ENCODE results near the gene PAIP2B.

PAIP2B gene

DNA sequence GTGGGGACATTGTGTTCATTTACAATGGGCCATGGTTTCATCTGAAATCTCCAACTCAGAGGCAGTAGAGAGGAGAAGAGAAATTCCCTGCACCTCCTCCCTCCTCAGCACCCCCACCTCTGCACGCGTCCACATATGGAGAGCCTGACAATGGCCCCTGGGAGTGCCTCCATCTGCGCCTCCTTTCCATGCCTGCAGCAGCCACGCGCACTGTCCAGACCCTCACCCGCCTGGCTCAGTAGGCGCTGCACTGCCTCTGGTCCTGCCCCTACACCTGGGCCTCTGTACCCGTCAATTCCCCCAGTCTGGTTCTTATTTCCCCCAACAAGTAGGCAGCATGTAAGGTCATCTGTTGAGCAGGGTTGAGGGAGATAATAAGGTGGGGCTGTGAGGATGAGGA is 72.6 kb downstream of the PAIP2B start:
- Histone ChIP-seq H3K4me2 (no peak overlapping the region), H3K27me3 (ENCODE audit: insufficient read depth, low read depth) (no peaks in the 10 kb centered on the region), H3K36me3 (ENCODE audit: insufficient read depth) (peaks cover 1% of the 10 kb centered on the region; the same call in 1 of the 2 replicates), H3K9ac (no peak overlapping the region), H3K4me3 (IDR thresholded peaks at IDR 0.05; ENCODE audit: insufficient read depth, low read depth, low read length) (no peak overlapping the region), H3K27ac (no peak overlapping the region), H3K79me2 (ENCODE audit: insufficient read depth, low read depth) (no peaks in the 10 kb centered on the region), H3K4me1 (ENCODE audit: low read depth, poor library complexity, severe bottlenecking) (peaks cover 10% of the 10 kb centered on the region), H4K20me1 (ENCODE audit: insufficient read depth) (no peaks in the 10 kb centered on the region), H2AFZ (ENCODE audit: low read depth) (no peak overlapping the region)
- TF ChIP-seq, protein P1, sequence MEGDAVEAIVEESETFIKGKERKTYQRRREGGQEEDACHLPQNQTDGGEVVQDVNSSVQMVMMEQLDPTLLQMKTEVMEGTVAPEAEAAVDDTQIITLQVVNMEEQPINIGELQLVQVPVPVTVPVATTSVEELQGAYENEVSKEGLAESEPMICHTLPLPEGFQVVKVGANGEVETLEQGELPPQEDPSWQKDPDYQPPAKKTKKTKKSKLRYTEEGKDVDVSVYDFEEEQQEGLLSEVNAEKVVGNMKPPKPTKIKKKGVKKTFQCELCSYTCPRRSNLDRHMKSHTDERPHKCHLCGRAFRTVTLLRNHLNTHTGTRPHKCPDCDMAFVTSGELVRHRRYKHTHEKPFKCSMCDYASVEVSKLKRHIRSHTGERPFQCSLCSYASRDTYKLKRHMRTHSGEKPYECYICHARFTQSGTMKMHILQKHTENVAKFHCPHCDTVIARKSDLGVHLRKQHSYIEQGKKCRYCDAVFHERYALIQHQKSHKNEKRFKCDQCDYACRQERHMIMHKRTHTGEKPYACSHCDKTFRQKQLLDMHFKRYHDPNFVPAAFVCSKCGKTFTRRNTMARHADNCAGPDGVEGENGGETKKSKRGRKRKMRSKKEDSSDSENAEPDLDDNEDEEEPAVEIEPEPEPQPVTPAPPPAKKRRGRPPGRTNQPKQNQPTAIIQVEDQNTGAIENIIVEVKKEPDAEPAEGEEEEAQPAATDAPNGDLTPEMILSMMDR (conservative IDR thresholded peaks at IDR 0.05; ENCODE audit: low read depth, low read length): no peak

DNA sequence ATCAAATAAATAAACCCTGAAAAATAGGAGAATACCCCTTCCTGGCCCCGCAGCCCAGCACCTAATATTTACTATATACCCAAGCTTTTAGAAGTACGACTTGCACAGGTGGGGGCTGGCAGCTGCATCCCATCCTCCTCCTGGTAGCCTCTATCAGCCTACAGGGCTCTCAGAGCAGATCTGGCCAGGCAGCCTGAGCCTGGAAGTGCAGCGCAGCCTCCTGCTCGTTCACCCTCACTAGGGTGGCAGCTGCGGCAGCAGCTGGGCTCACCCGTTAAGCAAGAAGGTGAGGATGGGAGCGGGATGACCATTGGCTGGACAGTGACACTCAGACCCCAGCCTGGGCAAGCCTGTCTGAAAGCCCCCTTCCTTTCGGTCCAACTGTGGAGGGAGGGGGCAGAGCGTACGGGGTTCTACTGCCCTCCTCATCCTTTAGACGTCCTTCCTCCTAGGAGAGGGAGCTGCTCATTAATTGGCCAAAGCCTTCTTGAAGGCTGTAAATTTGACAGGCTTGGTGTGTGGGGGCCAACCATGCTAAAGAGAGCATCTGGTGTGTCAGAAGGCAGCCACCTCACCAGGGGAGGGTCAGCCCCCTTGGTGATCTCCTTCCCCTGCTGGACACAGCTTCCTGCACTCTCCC is 73.2 kb downstream of the PAIP2B start:
- H3K4me1 ChIP-seq (ENCODE audit: low read depth, poor library complexity, severe bottlenecking): peaks cover 10% of the 10 kb centered on the region
- TF ChIP-seq, protein P1 (conservative IDR thresholded peaks at IDR 0.05; ENCODE audit: low read depth, low read length): no peak
- H3K4me2 ChIP-seq: no peak overlapping the region

DNA sequence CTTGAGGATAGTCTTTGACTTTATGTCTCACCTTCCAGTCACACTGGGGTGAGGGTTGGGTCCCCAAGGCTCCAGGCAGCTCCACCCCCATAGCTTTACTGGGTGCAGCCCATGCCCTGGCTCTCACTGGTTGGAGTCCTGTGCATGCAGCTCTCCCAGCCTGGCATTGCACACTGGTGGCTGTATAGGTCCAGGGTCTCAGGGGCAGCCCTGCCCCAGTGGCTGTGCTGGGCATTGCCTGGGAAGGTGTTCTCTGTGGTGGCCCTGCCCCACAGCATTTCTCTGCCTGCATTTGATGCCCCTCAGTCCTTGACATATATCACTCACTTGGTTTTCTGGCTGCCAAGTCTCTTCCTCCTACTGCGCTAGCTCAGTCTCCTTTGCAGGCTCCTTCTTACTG is 75.3 kb downstream of the PAIP2B start:
- no peaks in the 10 kb centered on the region for H4K20me1 ChIP-seq (ENCODE audit: insufficient read depth)
- no peaks in the 10 kb centered on the region for H3K27me3 ChIP-seq (ENCODE audit: insufficient read depth, low read depth)
- H3K36me3 ChIP-seq (ENCODE audit: insufficient read depth): peaks cover 6% of the 10 kb centered on the region; the same call in 1 of the 2 replicates
- TF ChIP-seq, protein P1 (conservative IDR thresholded peaks at IDR 0.05; ENCODE audit: low read depth, low read length): no peak
- no peak overlapping the region for H2AFZ ChIP-seq (ENCODE audit: low read depth)
- H3K4me3 ChIP-seq (IDR thresholded peaks at IDR 0.05; ENCODE audit: insufficient read depth, low read depth, low read length): no peak overlapping the region
- no peak overlapping the region for H3K27ac ChIP-seq
- H3K4me1 ChIP-seq (ENCODE audit: low read depth, poor library complexity, severe bottlenecking): peaks cover 3% of the 10 kb centered on the region
- H3K79me2 ChIP-seq (ENCODE audit: insufficient read depth, low read depth): no peaks in the 10 kb centered on the region
- H3K4me2 ChIP-seq: no peak overlapping the region
- H3K9ac ChIP-seq: no peak overlapping the region

More for the DNA sequence above, 73.2 kb downstream of the PAIP2B start:
- Histone ChIP-seq H2AFZ (ENCODE audit: low read depth) (no peak overlapping the region), H3K9ac (no peak overlapping the region), H4K20me1 (ENCODE audit: insufficient read depth) (no peaks in the 10 kb centered on the region), H3K36me3 (ENCODE audit: insufficient read depth) (peaks cover 6% of the 10 kb centered on the region; the same call in 1 of the 2 replicates), H3K27ac (no peak overlapping the region), H3K4me3 (IDR thresholded peaks at IDR 0.05; ENCODE audit: insufficient read depth, low read depth, low read length) (no peak overlapping the region), H3K27me3 (ENCODE audit: insufficient read depth, low read depth) (no peaks in the 10 kb centered on the region), H3K79me2 (ENCODE audit: insufficient read depth, low read depth) (no peaks in the 10 kb centered on the region)

DNA sequence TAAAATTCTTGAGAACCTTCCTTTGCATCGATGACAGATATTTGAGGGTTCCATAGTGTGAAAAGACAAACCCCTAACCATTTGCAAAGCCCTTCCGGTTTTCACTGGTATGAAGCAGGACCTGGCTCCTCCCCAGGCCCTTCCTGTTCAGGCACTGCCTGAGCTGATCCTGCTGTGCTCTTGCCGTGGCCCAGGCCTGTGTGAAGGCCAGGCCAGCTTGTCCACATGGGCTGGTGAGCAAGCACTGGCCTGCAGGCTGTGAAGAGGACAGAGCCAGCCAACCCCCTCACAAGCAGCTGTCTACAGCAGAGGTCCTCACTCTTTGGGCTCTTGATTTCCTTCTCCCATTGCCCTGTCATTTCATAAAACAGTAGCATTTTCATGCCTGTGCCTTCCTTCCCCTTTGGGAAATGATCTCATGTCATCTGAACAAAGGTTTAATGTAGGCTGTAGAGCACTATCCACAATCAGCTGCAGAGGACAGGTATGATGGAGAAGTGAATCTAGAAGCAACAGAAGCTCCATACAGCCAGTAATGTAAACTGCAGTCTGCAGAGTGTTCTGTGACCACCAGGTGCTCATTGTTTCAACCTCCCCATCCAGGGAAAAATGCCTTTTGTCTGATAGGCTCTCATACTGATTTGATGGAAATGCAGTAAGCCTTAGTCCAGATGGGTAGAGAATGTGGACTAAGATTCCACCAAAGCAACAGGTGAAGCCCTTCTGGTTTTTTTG is 76.7 kb downstream of the PAIP2B start:
- no peaks in the 10 kb centered on the region for H4K20me1 ChIP-seq (ENCODE audit: insufficient read depth)
- no peak overlapping the region for H3K4me2 ChIP-seq
- H3K4me3 ChIP-seq (IDR thresholded peaks at IDR 0.05; ENCODE audit: insufficient read depth, low read depth, low read length): no peak overlapping the region
- TF ChIP-seq, protein P1 (conservative IDR thresholded peaks at IDR 0.05; ENCODE audit: low read depth, low read length): no peak
- H3K36me3 ChIP-seq (ENCODE audit: insufficient read depth): peaks cover 6% of the 10 kb centered on the region; the same call in 1 of the 2 replicates
- H2AFZ ChIP-seq (ENCODE audit: low read depth): no peak overlapping the region
- no peaks in the 10 kb centered on the region for H3K27me3 ChIP-seq (ENCODE audit: insufficient read depth, low read depth)
- no peaks in the 10 kb centered on the region for H3K79me2 ChIP-seq (ENCODE audit: insufficient read depth, low read depth)
- no peaks in the 10 kb centered on the region for H3K4me1 ChIP-seq (ENCODE audit: low read depth, poor library complexity, severe bottlenecking)
- H3K27ac ChIP-seq: no peak overlapping the region
- no peak overlapping the region for H3K9ac ChIP-seq
